Left lung (tissue), 10 donors: ENCODE measurements around the gene DHX36. TPM values are rescaled to one million over a fixed set of nuclear protein-coding genes. Genes with fewer than 3 reads are reported as not detected.

ENCODE experiments used
- ATAC-seq: fragments of 200-7000 bp; cut with Tn5 transposase; one replicate; pipeline ENCODE4 v1.9.1; 2020; ENCODE audit warnings: moderate library complexity
- DNase-seq, 4 donors: peaks; one replicate each; pipeline ENCODE4 v3.0.0-alpha.2; 2013 to 2020
- H3K27ac ChIP-seq, 2 donors: fragments of 200-600 bp; sonication (generic) in 1 of 2; one replicate each; pipeline versions ENCODE4 v1.5.0 to v1.8.0; 2020 to 2021
- H3K27me3 ChIP-seq, 2 donors: fragments of 200-600 bp; sonication (generic) in 1 of 2; one replicate each; pipeline versions ENCODE4 v1.5.0 to v1.8.0; 2020 to 2021
- H3K36me3 ChIP-seq, 2 donors: fragments of 200-600 bp; sonication (generic) in 1 of 2; one replicate each; pipeline versions ENCODE4 v1.5.0 to v1.8.0; 2020 to 2021
- H3K4me1 ChIP-seq, 2 donors: fragments of 200-600 bp; one replicate each; pipeline ENCODE4 v1.8.0; 2021
- H3K4me3 ChIP-seq, 2 donors: fragments of 200-600 bp; sonication (generic) in 1 of 2; one replicate each; pipeline versions ENCODE4 v1.5.0 to v1.8.0; 2020 to 2021; ENCODE audit warnings: mild to moderate bottlenecking in 1 of 2
- H3K9me3 ChIP-seq, 2 donors: fragments of 200-600 bp; sonication (generic) in 1 of 2; one replicate each; pipeline versions ENCODE4 v1.5.0 to v1.8.0; 2020 to 2021
- intact Hi-C, 2 donors: fragments of 100-400 bp; cut with DNase I; formaldehyde crosslinking; loops; one replicate each; pipeline versions ENCODE4 v1.11.2 to v1.14.2; 2022
- polyA plus RNA-seq, 6 donors: library from polyadenylated mRNA; unstranded; fragments of 120-200 nt; gene quantifications; one replicate each; pipeline ENCODE4 v1.2.1, GENCODE V29; 2013; ENCODE audit not compliant: insufficient read length in 6 of 6
- total RNA-seq, 2 donors: library from RNA; stranded (reverse); fragmentation: NEBNext Ultra II Directional; extraction: Animal tissue kit (Norgen Biotek cat#: 25700); gene quantifications; one replicate each; pipeline ENCODE4 v1.2.1, GENCODE V29; 2021
- TF ChIP-seq, protein P1 (sequence below), 2 donors: fragments of 200-600 bp; sonication (generic) in 1 of 2; IDR thresholded peaks; one replicate each; pipeline versions ENCODE4 v1.5.0 to v1.8.0; 2021; ENCODE audit warnings: antibody characterized with exemption in 2 of 2
- donor health status: DM: no; HTN: yes; CAD: no.
- donor health status: DM: no; HTN: no; CAD: no.

Gene DHX36
- total and polyA plus RNA-seq, 8 donors = 52.6 to 97.1 (median 76.8) TPM

- H3K27ac ChIP-seq = no peak overlapping the region
- TF ChIP-seq, protein P1, sequence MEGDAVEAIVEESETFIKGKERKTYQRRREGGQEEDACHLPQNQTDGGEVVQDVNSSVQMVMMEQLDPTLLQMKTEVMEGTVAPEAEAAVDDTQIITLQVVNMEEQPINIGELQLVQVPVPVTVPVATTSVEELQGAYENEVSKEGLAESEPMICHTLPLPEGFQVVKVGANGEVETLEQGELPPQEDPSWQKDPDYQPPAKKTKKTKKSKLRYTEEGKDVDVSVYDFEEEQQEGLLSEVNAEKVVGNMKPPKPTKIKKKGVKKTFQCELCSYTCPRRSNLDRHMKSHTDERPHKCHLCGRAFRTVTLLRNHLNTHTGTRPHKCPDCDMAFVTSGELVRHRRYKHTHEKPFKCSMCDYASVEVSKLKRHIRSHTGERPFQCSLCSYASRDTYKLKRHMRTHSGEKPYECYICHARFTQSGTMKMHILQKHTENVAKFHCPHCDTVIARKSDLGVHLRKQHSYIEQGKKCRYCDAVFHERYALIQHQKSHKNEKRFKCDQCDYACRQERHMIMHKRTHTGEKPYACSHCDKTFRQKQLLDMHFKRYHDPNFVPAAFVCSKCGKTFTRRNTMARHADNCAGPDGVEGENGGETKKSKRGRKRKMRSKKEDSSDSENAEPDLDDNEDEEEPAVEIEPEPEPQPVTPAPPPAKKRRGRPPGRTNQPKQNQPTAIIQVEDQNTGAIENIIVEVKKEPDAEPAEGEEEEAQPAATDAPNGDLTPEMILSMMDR (IDR thresholded peaks at IDR 0.05) = no peak
- H3K4me3 ChIP-seq = no peak overlapping the region
- H3K27me3 ChIP-seq = no peaks in the 10 kb centered on the region
- intact Hi-C loops = no loop called here
- H3K4me1 ChIP-seq = no peaks in the 10 kb centered on the region
- no peaks in the 10 kb centered on the region for H3K36me3 ChIP-seq
- peaks cover 0 to 10% of the 10 kb centered on the region in 2 donors for H3K9me3 ChIP-seq
- DNase-seq (no peak), ATAC-seq (no peak)
These were observed 36.8 kb upstream of the DHX36 start for GRCh38 chr3:154361099-154361498.

GRCh38 chr3:154356009-154356408 lies 31.7 kb upstream of the DHX36 start:
- intact Hi-C loops = no loop called here
- no peaks in the 10 kb centered on the region for H3K27me3 ChIP-seq
- no peak overlapping the region for H3K27ac ChIP-seq
- H3K36me3 ChIP-seq = no peaks in the 10 kb centered on the region
- H3K4me1 ChIP-seq = no peaks in the 10 kb centered on the region
- H3K9me3 ChIP-seq = no peaks in the 10 kb centered on the region
- ATAC-seq (peak; percentile 62), DNase-seq (no peak)
- TF ChIP-seq, protein P1 (IDR thresholded peaks at IDR 0.05) = no peak
- H3K4me3 ChIP-seq = no peak overlapping the region

- Histone ChIP-seq H3K27me3 (no peaks in the 10 kb centered on the region), H3K36me3 (no peaks in the 10 kb centered on the region), H3K4me1 (no peaks in the 10 kb centered on the region), H3K4me3 (no peak overlapping the region), H3K9me3 (no peaks in the 10 kb centered on the region), H3K27ac (no peak overlapping the region)
- no peak for ATAC-seq
- intact Hi-C loops = no loop called here
- TF ChIP-seq, protein P1 (IDR thresholded peaks at IDR 0.05) = no peak
- DNase-seq = no peak
These were observed 24.9 kb upstream of the DHX36 start for GRCh38 chr3:154349223-154349622.

DNA sequence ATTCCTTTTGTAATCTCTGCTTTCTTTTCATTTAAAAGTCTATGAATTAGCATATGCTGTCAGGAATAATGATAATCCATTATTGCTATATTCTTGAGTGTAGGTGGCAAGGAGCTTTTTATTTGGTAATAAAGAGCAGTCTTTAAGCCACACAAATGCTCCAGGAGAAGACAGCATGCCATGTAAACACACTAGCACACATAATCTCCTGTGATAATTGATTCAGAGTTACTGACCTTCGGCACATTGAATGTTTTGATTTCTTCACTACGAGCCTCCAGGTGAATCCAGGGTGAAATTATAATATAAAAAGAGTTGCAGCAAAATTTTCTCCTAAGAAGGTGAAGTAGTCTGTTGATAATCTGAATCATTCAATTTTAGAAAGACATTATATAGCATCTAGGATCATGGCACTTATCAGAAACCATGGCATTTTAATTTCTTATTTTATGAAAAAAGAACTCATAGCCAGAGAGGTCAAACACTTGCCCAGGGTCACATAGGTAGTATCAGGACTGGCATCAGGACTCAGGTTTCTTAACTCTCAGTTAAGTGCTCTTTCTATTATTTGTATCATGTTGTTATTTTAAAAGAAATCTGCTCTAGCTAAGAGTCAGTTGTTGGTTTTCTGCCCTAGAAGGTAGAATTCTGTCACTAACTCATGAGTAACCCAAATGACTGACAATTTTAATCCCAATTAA lies 21.3 kb upstream of the DHX36 start:
- ATAC-seq (no peak), DNase-seq (no peak)
- no peak overlapping the region for H3K4me3 ChIP-seq
- TF ChIP-seq, protein P1 (IDR thresholded peaks at IDR 0.05) = no peak
- intact Hi-C loops = no loop called here
- H3K9me3 ChIP-seq = no peaks in the 10 kb centered on the region
- H3K36me3 ChIP-seq = no peaks in the 10 kb centered on the region
- no peak overlapping the region for H3K27ac ChIP-seq
- H3K4me1 ChIP-seq = no peaks in the 10 kb centered on the region
- no peaks in the 10 kb centered on the region for H3K27me3 ChIP-seq

DNA sequence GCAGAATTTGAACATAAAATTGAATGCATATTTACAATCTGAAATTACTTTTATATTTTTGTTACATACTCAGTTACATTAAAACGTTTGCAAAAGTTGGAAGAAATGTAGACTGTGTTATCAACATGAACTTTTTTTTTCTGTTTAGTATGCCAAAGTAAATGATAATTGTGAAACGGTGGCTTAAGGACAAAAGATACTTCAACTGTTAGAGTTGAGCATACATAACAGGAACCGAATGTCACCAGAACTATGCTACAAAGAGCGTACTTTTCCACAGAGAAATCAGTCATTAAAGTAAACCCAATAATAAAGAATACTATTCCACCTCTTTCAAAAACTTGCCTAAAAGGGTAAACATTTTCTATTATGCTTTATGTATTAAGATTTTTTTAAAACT lies 14.3 kb upstream of the DHX36 start:
- H3K27me3 ChIP-seq = no peaks in the 10 kb centered on the region
- TF ChIP-seq, protein P1 (IDR thresholded peaks at IDR 0.05) = no peak
- H3K4me3 ChIP-seq = no peak overlapping the region
- H3K36me3 ChIP-seq = no peaks in the 10 kb centered on the region
- intact Hi-C loops = no loop called here
- DNase-seq = peak in 1 of 4 donors; percentile 5
- H3K27ac ChIP-seq = no peak overlapping the region
- no peaks in the 10 kb centered on the region for H3K9me3 ChIP-seq
- no peaks in the 10 kb centered on the region for H3K4me1 ChIP-seq
- ATAC-seq = no peak
